Activated B cell treated with CpG ODN at 0.5 μM for 24 hours (primary cell): ENCODE results near the gene AMZ1. TPM values are rescaled to one million over a fixed set of nuclear protein-coding genes. Genes with fewer than 3 reads are reported as not detected.

Source experiments
- ATAC-seq: fragments of 200-7000 bp; cut with Tn5 transposase; one replicate; pipeline ENCODE4 v1.10.0; 2021; ENCODE audit warnings: low read depth, mild to moderate bottlenecking, moderate library complexity
- CTCF ChIA-PET: fragments of 350-600 bp; sonication (Branson Sonifier 250); formaldehyde crosslinking; loops from one replicate; lab custom pipeline; 2021; ENCODE audit warnings: antibody characterized with exemption; lab: Charles Lee
- POLR2A ChIA-PET: fragments of 350-600 bp; sonication (Branson Sonifier 250); formaldehyde crosslinking; loops from one replicate; lab custom pipeline; 2021; ENCODE audit warnings: antibody characterized with exemption; lab: Charles Lee
- DNase-seq: peaks from one replicate; pipeline ENCODE4 v3.0.0; 2022
- H3K27ac Mint-ChIP-seq: one replicate; pipeline ENCODE4 v1.8.0; 2020; ENCODE audit warnings: mixed read lengths
- H3K27me3 Mint-ChIP-seq: one replicate; pipeline ENCODE4 v1.8.0; 2021; ENCODE audit warnings: mixed read lengths
- H3K36me3 Mint-ChIP-seq: one replicate; pipeline ENCODE4 v1.8.0; 2021; ENCODE audit warnings: low read depth, mixed read lengths
- H3K4me1 Mint-ChIP-seq: one replicate; pipeline ENCODE4 v1.8.0; 2021; ENCODE audit warnings: mixed read lengths
- H3K4me3 Mint-ChIP-seq: one replicate; pipeline ENCODE4 v1.8.0; 2020; ENCODE audit warnings: mild to moderate bottlenecking, mixed read lengths
- H3K9me3 Mint-ChIP-seq: one replicate; pipeline ENCODE4 v1.8.0; 2020; ENCODE audit warnings: mixed read lengths
- CTCF ChIP-seq: fragments of 200-600 bp; IDR thresholded peaks from one replicate; pipeline ENCODE4 v1.8.0; 2022; ENCODE audit warnings: antibody characterized with exemption, mild to moderate bottlenecking
- intact Hi-C: fragments of 100-400 bp; cut with micrococcal nuclease; formaldehyde crosslinking; loops from one replicate; pipeline ENCODE4 v1.15.1; 2024
- total RNA-seq: library from RNA; stranded (reverse); gene quantifications from 2 replicates; pipeline ENCODE4 v1.2.3, GENCODE V29; 2022

The AMZ1 gene
- total RNA-seq, 1 donor from 2014 or later, result 8.3 TPM

GRCh38 chr7:2646680-2647571, 41.1 kb upstream of the AMZ1 start:
- TF ChIP-seq CTCF, result no peak

GRCh38 chr7:2647594-2648172, 40.3 kb upstream of the AMZ1 start:
- DNase-seq (no peak), ATAC-seq (no peak)
- no peak overlapping the region for H3K4me3 Mint-ChIP-seq
- H3K36me3 Mint-ChIP-seq, result peaks cover 8% of the 10 kb centered on the region
- H3K27ac Mint-ChIP-seq, result no peak overlapping the region
- intact Hi-C loops, result no loop called here
- POLR2A ChIA-PET, result no interaction called here
- H3K27me3 Mint-ChIP-seq, result no peaks in the 10 kb centered on the region
- CTCF ChIA-PET, result no interaction called here
- TF ChIP-seq CTCF, result no peak
- no peaks in the 10 kb centered on the region for H3K9me3 Mint-ChIP-seq
- peaks cover 25% of the 10 kb centered on the region for H3K4me1 Mint-ChIP-seq

More at GRCh38 chr7:2646680-2647571, 41.1 kb upstream of the AMZ1 start:
- CTCF ChIA-PET, result no interaction called here
- peaks cover 8% of the 10 kb centered on the region for H3K36me3 Mint-ChIP-seq
- H3K4me1 Mint-ChIP-seq, result peaks cover 29% of the 10 kb centered on the region
- ATAC-seq, result no peak
- no peak overlapping the region for H3K27ac Mint-ChIP-seq
- H3K27me3 Mint-ChIP-seq, result no peaks in the 10 kb centered on the region
- H3K4me3 Mint-ChIP-seq, result no peak overlapping the region
- POLR2A ChIA-PET, result no interaction called here
- intact Hi-C loops, result no loop called here
- no peak for DNase-seq
- H3K9me3 Mint-ChIP-seq, result no peaks in the 10 kb centered on the region

GRCh38 chr7:2649139-2649838, 38.7 kb upstream of the AMZ1 start:
- Mint-ChIP-seq H3K36me3 (peaks cover 8% of the 10 kb centered on the region), H3K4me3 (no peak overlapping the region), H3K9me3 (no peaks in the 10 kb centered on the region), H3K27me3 (no peaks in the 10 kb centered on the region), H3K27ac (no peak overlapping the region), H3K4me1 (peaks cover 15% of the 10 kb centered on the region)
- TF ChIP-seq CTCF, result no peak
- DNase-seq (no peak), ATAC-seq (no peak)
- intact Hi-C loops, result no loop called here
- ChIA-PET CTCF (no interaction called here), POLR2A (no interaction called here)

GRCh38 chr7:2649991-2650390, 38.0 kb upstream of the AMZ1 start:
- DNase-seq (no peak), ATAC-seq (no peak)
- intact Hi-C loops, result no loop called here
- H3K9me3 Mint-ChIP-seq, result no peaks in the 10 kb centered on the region
- peaks cover 8% of the 10 kb centered on the region for H3K36me3 Mint-ChIP-seq
- ChIA-PET POLR2A (no interaction called here), CTCF (interaction anchor here (0.6 kb wide), 1 partner anchor 121 kb away, joined by 3 read pairs; no protein-coding TSS in a partner anchor)
- no peak for TF ChIP-seq CTCF
- peaks cover 8% of the 10 kb centered on the region for H3K4me1 Mint-ChIP-seq
- H3K27ac Mint-ChIP-seq, result no peak overlapping the region
- no peaks in the 10 kb centered on the region for H3K27me3 Mint-ChIP-seq
- H3K4me3 Mint-ChIP-seq, result no peak overlapping the region

- peaks cover 8% of the 10 kb centered on the region for H3K36me3 Mint-ChIP-seq
- ATAC-seq (no peak), DNase-seq (no peak)
- H3K27me3 Mint-ChIP-seq, result no peaks in the 10 kb centered on the region
- ChIA-PET POLR2A (no interaction called here), CTCF (interaction anchor here (0.6 to 1.0 kb wide), 2 partner anchors 20 to 122 kb away, joined by 3 read pairs; no protein-coding TSS in a partner anchor)
- no peak overlapping the region for H3K27ac Mint-ChIP-seq
- TF ChIP-seq CTCF, result no peak
- H3K4me1 Mint-ChIP-seq, result peaks cover 3% of the 10 kb centered on the region
- intact Hi-C loops, result no loop called here
- no peaks in the 10 kb centered on the region for H3K9me3 Mint-ChIP-seq
- H3K4me3 Mint-ChIP-seq, result no peak overlapping the region
Observed at GRCh38 chr7:2650451-2650850, 37.6 kb upstream of the AMZ1 start.
